ENCODE data around the gene NYAP2. TPM values are rescaled to one million over a fixed set of nuclear protein-coding genes. Genes with fewer than 3 reads are reported as not detected.

The NYAP2 gene
- polyA plus RNA-seq, 3 donors, result not detected

- Histone ChIP-seq H3K9ac (ENCODE audit: insufficient read depth, low read length, poor library complexity, severe bottlenecking) (no peak overlapping the region), H3K4me2 (replicated peaks; ENCODE audit: extremely low read depth, low read length, poor library complexity, severe bottlenecking) (no peak overlapping the region), H3K79me2 (ENCODE audit: insufficient read depth, low read length) (no peaks in the 10 kb centered on the region), H3K9me3 (replicated peaks in 1 of 2; ENCODE audit: control insufficient read depth in 1 of 2, insufficient read depth in 1 of 2, low read length in 2 of 2) (no peaks in the 10 kb centered on the region), H3K36me3 (replicated peaks in 1 of 2; ENCODE audit: control insufficient read depth in 1 of 2, insufficient read depth in 2 of 2, low read length in 2 of 2) (no peaks in the 10 kb centered on the region), H2AFZ (ENCODE audit: insufficient read depth, low read depth, low read length, poor library complexity, severe bottlenecking) (no peak overlapping the region), H4K20me1 (ENCODE audit: insufficient read depth, low read length) (no peaks in the 10 kb centered on the region), H3K27ac (ENCODE audit: low read depth in 1 of 2, low read length in 2 of 2) (no peak overlapping the region), H3K4me3 (replicated peaks in 1 of 3; ENCODE audit: low read depth in 2 of 3, low read length in 3 of 3) (no peak overlapping the region), H3K4me1 (ENCODE audit: control insufficient read depth in 1 of 2, insufficient read depth in 2 of 2, low read length in 2 of 2) (no peaks in the 10 kb centered on the region), H3K27me3 (ENCODE audit: control insufficient read depth in 2 of 2, insufficient read depth in 2 of 2, low read length in 2 of 2) (no peaks in the 10 kb centered on the region)
- no peak for DNase-seq
- Mint-ChIP-seq H3K9me3 (peaks cover 0 to 7% (median 4%) of the 10 kb centered on the region in 7 donors), H3K4me1 (no peaks in the 10 kb centered on the region), H3K4me3 (no peak overlapping the region), H3K27ac (no peak overlapping the region), H3K36me3 (no peaks in the 10 kb centered on the region), H3K27me3 (ENCODE audit: low read depth in 3 of 3) (peaks cover 0 to 3% (median 0%) of the 10 kb centered on the region in 3 donors)
- TF ChIP-seq, protein P1, sequence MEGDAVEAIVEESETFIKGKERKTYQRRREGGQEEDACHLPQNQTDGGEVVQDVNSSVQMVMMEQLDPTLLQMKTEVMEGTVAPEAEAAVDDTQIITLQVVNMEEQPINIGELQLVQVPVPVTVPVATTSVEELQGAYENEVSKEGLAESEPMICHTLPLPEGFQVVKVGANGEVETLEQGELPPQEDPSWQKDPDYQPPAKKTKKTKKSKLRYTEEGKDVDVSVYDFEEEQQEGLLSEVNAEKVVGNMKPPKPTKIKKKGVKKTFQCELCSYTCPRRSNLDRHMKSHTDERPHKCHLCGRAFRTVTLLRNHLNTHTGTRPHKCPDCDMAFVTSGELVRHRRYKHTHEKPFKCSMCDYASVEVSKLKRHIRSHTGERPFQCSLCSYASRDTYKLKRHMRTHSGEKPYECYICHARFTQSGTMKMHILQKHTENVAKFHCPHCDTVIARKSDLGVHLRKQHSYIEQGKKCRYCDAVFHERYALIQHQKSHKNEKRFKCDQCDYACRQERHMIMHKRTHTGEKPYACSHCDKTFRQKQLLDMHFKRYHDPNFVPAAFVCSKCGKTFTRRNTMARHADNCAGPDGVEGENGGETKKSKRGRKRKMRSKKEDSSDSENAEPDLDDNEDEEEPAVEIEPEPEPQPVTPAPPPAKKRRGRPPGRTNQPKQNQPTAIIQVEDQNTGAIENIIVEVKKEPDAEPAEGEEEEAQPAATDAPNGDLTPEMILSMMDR (IDR thresholded peaks at IDR 0.05), result no peak
- 80% methylated on average over 1 of the region's 3 CpGs for WGBS (ENCODE audit: insufficient coverage)
- intact Hi-C loops (cut with micrococcal nuclease), result no loop called here
These were observed 216.0 kb downstream of the NYAP2 start for GRCh38 chr2:225615514-225615913.

DNA sequence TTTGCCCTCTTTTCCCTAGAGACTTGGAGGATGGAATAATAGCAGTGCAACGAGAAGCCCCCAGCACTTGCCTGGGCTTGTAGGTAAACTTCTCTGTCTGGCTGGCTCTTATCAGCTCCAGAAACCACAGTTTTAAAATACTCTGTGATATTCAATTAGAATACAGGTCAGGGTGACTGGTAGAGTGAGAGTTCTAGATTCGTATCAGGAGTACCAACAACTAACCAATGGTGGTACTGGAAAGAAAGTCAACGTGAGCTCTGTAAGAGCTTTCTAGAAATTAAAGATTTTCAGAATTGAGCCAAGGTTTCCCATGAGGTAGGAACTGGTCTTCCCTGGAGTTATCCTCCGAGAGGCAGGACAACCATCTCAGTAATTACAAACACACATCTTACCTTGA lies 216.9 kb downstream of the NYAP2 start:
- Mint-ChIP-seq H3K4me1 (no peaks in the 10 kb centered on the region), H3K36me3 (no peaks in the 10 kb centered on the region), H3K4me3 (no peak overlapping the region), H3K9me3 (peaks cover 0 to 7% (median 4%) of the 10 kb centered on the region in 7 donors), H3K27me3 (ENCODE audit: low read depth in 3 of 3) (peaks cover 0 to 3% (median 0%) of the 10 kb centered on the region in 3 donors), H3K27ac (no peak overlapping the region)
- H2AFZ ChIP-seq (ENCODE audit: insufficient read depth, low read depth, low read length, poor library complexity, severe bottlenecking), result no peak overlapping the region
- intact Hi-C loops (cut with micrococcal nuclease), result no loop called here
- no peaks in the 10 kb centered on the region for H3K79me2 ChIP-seq (ENCODE audit: insufficient read depth, low read length)
- no peak overlapping the region for H3K4me2 ChIP-seq (replicated peaks; ENCODE audit: extremely low read depth, low read length, poor library complexity, severe bottlenecking)
- no peaks in the 10 kb centered on the region for H3K36me3 ChIP-seq (replicated peaks in 1 of 2; ENCODE audit: control insufficient read depth in 1 of 2, insufficient read depth in 2 of 2, low read length in 2 of 2)
- no peaks in the 10 kb centered on the region for H4K20me1 ChIP-seq (ENCODE audit: insufficient read depth, low read length)
- no peaks in the 10 kb centered on the region for H3K4me1 ChIP-seq (ENCODE audit: control insufficient read depth in 1 of 2, insufficient read depth in 2 of 2, low read length in 2 of 2)
- no peak overlapping the region for H3K4me3 ChIP-seq (replicated peaks in 1 of 3; ENCODE audit: low read depth in 2 of 3, low read length in 3 of 3)
- no peak for DNase-seq
- H3K9ac ChIP-seq (ENCODE audit: insufficient read depth, low read length, poor library complexity, severe bottlenecking), result no peak overlapping the region
- no peaks in the 10 kb centered on the region for H3K27me3 ChIP-seq (ENCODE audit: control insufficient read depth in 2 of 2, insufficient read depth in 2 of 2, low read length in 2 of 2)
- TF ChIP-seq, protein P1 (IDR thresholded peaks at IDR 0.05), result no peak
- no peak overlapping the region for H3K27ac ChIP-seq (ENCODE audit: low read depth in 1 of 2, low read length in 2 of 2)
- H3K9me3 ChIP-seq (replicated peaks in 1 of 2; ENCODE audit: control insufficient read depth in 1 of 2, insufficient read depth in 1 of 2, low read length in 2 of 2), result no peaks in the 10 kb centered on the region
- no CpG with 5 or more reads among the region's 4 CpGs for WGBS (ENCODE audit: insufficient coverage)
